Stimulated activated CD8-positive, alpha-beta memory T cell treated with anti-CD3 and anti-CD28 coated beads, Interleukin-7, amount 100 ng/mL, for 1 hour (primary cell): ENCODE data around the gene UBE2D1.

Source experiments
- DNase-seq, 2 donors: peaks; one replicate each; pipeline ENCODE4 v3.0.0-alpha.2; 2020; ENCODE audit warnings: low read depth in 2 of 2

The UBE2D1 gene

GRCh38 chr10:58341422-58341821 is 6.6 kb downstream of the UBE2D1 start:
- DNase-seq: no peak

DNA sequence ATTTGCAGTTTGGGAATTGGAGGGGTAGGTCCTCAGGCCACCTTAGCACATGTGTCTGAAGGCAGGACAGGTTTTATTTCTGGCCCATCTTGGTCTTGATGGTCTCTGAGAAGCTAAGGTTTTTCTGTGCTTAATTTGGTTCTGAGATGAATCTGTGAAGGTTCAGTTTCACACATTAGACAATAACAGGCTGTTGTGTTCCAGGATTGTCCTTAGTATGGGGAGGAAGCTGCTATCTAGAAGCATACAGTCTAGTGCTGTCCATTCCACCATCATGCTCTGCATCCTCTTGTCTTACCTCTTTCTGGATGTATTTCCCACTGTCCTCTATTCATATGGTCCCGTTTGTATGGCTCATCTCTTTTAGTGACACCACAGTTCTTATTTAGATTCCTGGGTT is 7.1 kb downstream of the UBE2D1 start:
- no peak for DNase-seq

- no peak for DNase-seq
These were observed 13.2 kb downstream of the UBE2D1 start for GRCh38 chr10:58347967-58348366.

- no peak for DNase-seq
These were observed 13.8 kb downstream of the UBE2D1 start for GRCh38 chr10:58348571-58349033.

GRCh38 chr10:58350023-58350422 is 15.2 kb downstream of the UBE2D1 start:
- DNase-seq: no peak

- DNase-seq: no peak
These were observed 16.0 kb downstream of the UBE2D1 start for GRCh38 chr10:58350619-58351323.

GRCh38 chr10:58351616-58352578 is 17.1 kb downstream of the UBE2D1 start:
- no peak for DNase-seq

GRCh38 chr10:58352956-58353610 is 18.3 kb downstream of the UBE2D1 start:
- no peak for DNase-seq

DNA sequence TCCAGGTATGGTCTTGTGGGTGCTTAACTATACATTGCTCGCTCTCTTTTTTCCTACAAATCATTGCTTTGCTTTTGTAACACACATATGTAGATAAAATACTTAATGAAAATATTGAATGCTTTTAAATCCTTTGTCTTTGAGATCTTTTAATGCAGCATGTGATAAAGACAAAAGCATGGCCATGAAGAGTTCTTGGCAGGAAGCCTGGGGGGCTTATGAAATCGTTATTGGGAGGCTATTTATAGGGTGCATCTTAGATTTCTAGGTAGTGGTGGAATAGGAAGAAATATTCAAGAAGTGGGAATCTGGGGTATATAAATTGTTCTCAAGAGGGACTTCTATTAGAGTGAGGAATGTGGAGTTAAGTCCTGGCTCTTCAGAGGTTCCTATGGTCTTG is 21.9 kb downstream of the UBE2D1 start:
- DNase-seq: no peak

- DNase-seq: no peak
These were observed 23.6 kb downstream of the UBE2D1 start for GRCh38 chr10:58358314-58358933.

DNA sequence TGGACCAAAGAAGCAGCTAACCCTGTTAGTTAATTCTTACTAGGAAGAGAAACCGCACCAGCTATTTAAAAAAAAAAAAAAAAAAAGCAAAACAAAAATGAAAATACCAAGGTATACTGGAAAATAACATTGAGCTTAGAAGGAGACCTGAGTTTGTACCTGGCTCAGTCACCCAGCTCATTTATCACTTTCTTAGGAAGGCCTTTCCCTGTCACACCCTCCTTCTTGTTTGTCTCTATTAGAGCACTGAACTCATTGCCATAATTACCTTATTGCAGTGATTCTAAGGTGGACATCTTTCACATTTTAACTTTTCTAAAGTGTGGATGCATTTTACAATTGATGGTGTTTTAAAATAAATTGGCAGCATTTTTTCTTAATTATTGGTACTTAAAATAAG is 24.1 kb downstream of the UBE2D1 start:
- no peak for DNase-seq

- no peak for DNase-seq
These were observed 24.7 kb downstream of the UBE2D1 start for GRCh38 chr10:58359541-58359940.

- DNase-seq: no peak
These were observed 25.7 kb downstream of the UBE2D1 start for GRCh38 chr10:58360412-58361004.

DNA sequence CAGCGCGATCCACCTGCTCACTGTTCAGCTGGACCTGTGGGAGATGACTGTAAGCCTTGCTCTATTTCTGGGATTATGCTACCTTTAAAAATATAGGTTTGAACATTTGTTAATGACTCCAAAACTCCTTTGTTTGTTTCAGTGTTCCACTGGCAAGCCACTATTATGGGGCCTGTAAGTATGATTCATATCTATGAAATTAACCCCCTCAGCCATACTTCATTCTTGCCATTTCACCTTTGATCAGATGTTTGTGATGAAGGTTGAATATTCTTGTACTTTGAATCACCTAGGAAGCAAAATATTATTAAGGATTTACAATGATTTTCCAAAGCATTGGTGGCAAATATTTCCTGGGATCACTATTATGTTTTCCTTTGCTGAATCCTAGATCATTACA is 26.5 kb downstream of the UBE2D1 start:
- no peak for DNase-seq

GRCh38 chr10:58362027-58362789 is 27.4 kb downstream of the UBE2D1 start:
- DNase-seq: no peak

- DNase-seq: no peak
These were observed 32.3 kb downstream of the UBE2D1 start for GRCh38 chr10:58367069-58367468.

DNA sequence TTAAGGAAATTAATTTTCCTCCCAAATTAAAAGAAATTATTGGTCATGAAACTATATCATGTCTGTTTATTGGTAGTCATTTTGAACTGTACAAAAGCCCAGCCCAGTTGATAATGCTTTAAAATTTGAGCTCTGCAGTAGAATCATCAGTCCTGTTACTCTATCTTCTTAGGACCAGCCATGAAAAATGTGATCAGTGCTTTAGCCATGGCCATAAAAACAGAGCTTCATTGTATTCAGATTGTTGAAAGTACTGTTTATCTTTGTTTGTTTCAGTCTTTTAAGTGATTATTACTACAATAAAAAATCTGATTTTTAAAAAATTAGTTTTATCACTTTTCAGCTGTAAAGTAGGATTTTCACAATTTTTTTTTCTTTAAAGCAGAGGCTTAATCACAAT is 36.7 kb downstream of the UBE2D1 start:
- DNase-seq: no peak

- no peak for DNase-seq
These were observed 38.0 kb downstream of the UBE2D1 start for GRCh38 chr10:58372607-58373441.

- DNase-seq: no peak
These were observed 38.6 kb downstream of the UBE2D1 start for GRCh38 chr10:58373442-58373827.

- no peak for DNase-seq
These were observed 47.7 kb downstream of the UBE2D1 start for GRCh38 chr10:58382489-58382995.
